WI38 (cell line): Measurements from ENCODE around the gene ATXN7L1.
"Not testable (repeated sequence)": the region's sequence is repeated elsewhere in the genome, so short reads cannot be mapped to it uniquely, and the experiment has no call there.

Experiments used
- H3K4me3 ChIP-seq: 2 replicates; pipeline ENCODE4 v1.5.1; 2011; ENCODE audit warnings: low read depth, mild to moderate bottlenecking, control low read depth, low read length
- CTCF ChIP-seq: IDR thresholded peaks from 2 replicates; pipeline ENCODE4 v1.5.1; 2012; ENCODE audit warnings: low read depth, mild to moderate bottlenecking, control low read depth, low read length

ATXN7L1 gene

GRCh38 chr7:105890290-105890997 lies 14.0 kb upstream of the ATXN7L1 start:
- no peak overlapping the region for H3K4me3 ChIP-seq
- no peak for TF ChIP-seq CTCF

- no peak overlapping the region for H3K4me3 ChIP-seq
- TF ChIP-seq CTCF: no peak
Observed at GRCh38 chr7:105887569-105888189, 11.3 kb upstream of the ATXN7L1 start.

GRCh38 chr7:105886776-105887175 lies 10.4 kb upstream of the ATXN7L1 start:
- no peak overlapping the region for H3K4me3 ChIP-seq
- no peak for TF ChIP-seq CTCF

- no peak for TF ChIP-seq CTCF
- H3K4me3 ChIP-seq: no peak overlapping the region
Observed at GRCh38 chr7:105885387-105886111, 9.2 kb upstream of the ATXN7L1 start.

GRCh38 chr7:105883179-105883578 lies 6.8 kb upstream of the ATXN7L1 start:
- H3K4me3 ChIP-seq: not testable (repeated sequence)

- no peak for TF ChIP-seq CTCF
- no peak overlapping the region for H3K4me3 ChIP-seq
Observed at GRCh38 chr7:105881439-105881838, 5.0 kb upstream of the ATXN7L1 start.

- TF ChIP-seq CTCF: no peak
- no peak overlapping the region for H3K4me3 ChIP-seq
Observed at GRCh38 chr7:105880571-105881330, 4.4 kb upstream of the ATXN7L1 start.
